Sigmoid colon (tissue), 4 donors: ENCODE data around the gene ABLIM1.
A peak's percentile ranks its signal among the peaks of the same experiment; 100 is the strongest.

Source experiments
- POLR2A ChIP-seq, 2 donors: fragments of 450-650 bp; IDR thresholded peaks; one replicate each; pipeline ENCODE4 v1.6.1; 2016; ENCODE audit warnings: antibody characterized with exemption in 2 of 2, mild to moderate bottlenecking in 2 of 2, moderate library complexity in 2 of 2
- POLR2AphosphoS5 ChIP-seq, 4 donors: sonication (generic); formaldehyde crosslinking; IDR thresholded peaks; one replicate each; pipeline ENCODE4 v1.6.1; 2017; ENCODE audit warnings: antibody characterized with exemption in 4 of 4

DNA sequence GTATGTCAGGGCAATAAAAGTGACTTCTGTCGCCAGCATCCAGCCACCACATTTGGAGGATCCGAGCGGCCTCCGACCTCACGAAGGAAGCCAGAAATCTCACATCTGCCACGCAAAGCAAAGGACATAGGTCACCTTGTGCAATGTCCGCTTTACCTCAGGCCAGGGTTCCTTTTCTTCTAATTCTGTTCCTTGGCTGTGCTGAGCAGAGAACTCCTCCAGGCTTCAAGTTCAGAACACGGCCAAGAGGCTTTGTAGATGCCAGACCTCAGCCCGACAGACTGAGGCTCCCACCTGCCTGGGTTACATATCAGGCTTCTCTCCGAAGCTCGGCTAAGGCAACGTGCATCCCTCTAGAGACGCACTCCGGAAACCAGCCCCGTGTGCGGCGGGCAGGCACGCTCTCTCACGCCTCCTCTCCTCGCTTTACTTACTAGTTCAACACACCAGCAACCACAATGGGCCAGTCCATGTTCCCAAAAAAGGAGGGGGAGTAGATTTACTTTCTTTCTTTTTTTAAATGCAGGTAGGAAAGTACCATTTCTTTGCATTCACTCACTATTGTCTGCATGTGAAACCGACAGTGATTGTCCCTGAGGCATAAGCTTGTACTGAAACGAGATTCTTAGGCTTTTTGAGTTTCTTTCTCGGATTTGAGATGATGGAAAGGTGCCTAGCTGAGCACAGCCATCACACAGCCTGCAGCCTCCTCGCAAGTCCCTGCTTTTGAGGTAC, 131.4 kb downstream of the ABLIM1 start:
- TF ChIP-seq POLR2A (IDR thresholded peaks at IDR 0.05) (peak; percentile 32 to 67), POLR2AphosphoS5 (IDR thresholded peaks at IDR 0.05) (peak; percentile 67 to 85 (median 80))
